GM12892 (cell line): ENCODE data around the gene MAP6.

Experiments
- DNase-seq: peaks from one replicate; pipeline ENCODE4 v3.0.0; 2011; ENCODE audit not compliant: insufficient read length
- FAIRE-seq: peaks from 2 replicates; lab custom pipeline; 2011; peaks lifted over from hg19 to GRCh38; lab: Jason Lieb, UNC
- POLR2A ChIP-seq: IDR thresholded peaks from 2 replicates; pipeline ENCODE4 v1.6.1; 2011; ENCODE audit warnings: low read depth, low read length, control low read depth
- POLR2AphosphoS5 ChIP-seq: IDR thresholded peaks from 2 replicates; pipeline ENCODE4 v1.6.1; 2011; ENCODE audit warnings: low read depth, low read length, control low read depth
- TAF1 ChIP-seq: IDR thresholded peaks from 2 replicates; pipeline ENCODE4 v1.6.1; 2011; ENCODE audit warnings: low read depth, mild to moderate bottlenecking, control low read depth, low read length, borderline replicate concordance

MAP6 gene

GRCh38 chr11:75663808-75664207 lies 5.0 kb downstream of the MAP6 start:
- DNase-seq = no peak
- TF ChIP-seq POLR2A (no peak), POLR2AphosphoS5 (no peak), TAF1 (no peak)
- FAIRE-seq = no peak

GRCh38 chr11:75659836-75660235 lies 9.0 kb downstream of the MAP6 start:
- FAIRE-seq (no peak), DNase-seq (no peak)
- TF ChIP-seq TAF1 (no peak), POLR2AphosphoS5 (no peak), POLR2A (no peak)

GRCh38 chr11:75656044-75656727 lies 12.7 kb downstream of the MAP6 start:
- DNase-seq = no peak
- FAIRE-seq = no peak
- TF ChIP-seq POLR2A (no peak), POLR2AphosphoS5 (no peak), TAF1 (no peak)

GRCh38 chr11:75655605-75656004 lies 13.2 kb downstream of the MAP6 start:
- no peak for TF ChIP-seq POLR2AphosphoS5
- TF ChIP-seq TAF1 = no peak
- no peak for TF ChIP-seq POLR2A
- no peak for FAIRE-seq
- no peak for DNase-seq

- TF ChIP-seq POLR2A (no peak), POLR2AphosphoS5 (no peak), TAF1 (no peak)
- FAIRE-seq (peak; percentile 84), DNase-seq (no peak)
Measured at GRCh38 chr11:75654314-75654713, 14.5 kb downstream of the MAP6 start.

- DNase-seq (no peak), FAIRE-seq (no peak)
- TF ChIP-seq POLR2AphosphoS5 (no peak), POLR2A (no peak), TAF1 (no peak)
Measured at GRCh38 chr11:75653532-75653931, 15.3 kb downstream of the MAP6 start.

GRCh38 chr11:75652936-75653335 lies 15.9 kb downstream of the MAP6 start:
- DNase-seq = no peak
- no peak for TF ChIP-seq TAF1
- TF ChIP-seq POLR2A = no peak
- TF ChIP-seq POLR2AphosphoS5 = no peak
- FAIRE-seq = no peak

GRCh38 chr11:75651218-75651617 lies 17.6 kb downstream of the MAP6 start:
- no peak for DNase-seq
- no peak for FAIRE-seq
- no peak for TF ChIP-seq POLR2A
- no peak for TF ChIP-seq TAF1
- no peak for TF ChIP-seq POLR2AphosphoS5

- TF ChIP-seq POLR2A (no peak), TAF1 (no peak), POLR2AphosphoS5 (no peak)
- FAIRE-seq (no peak), DNase-seq (no peak)
Measured at GRCh38 chr11:75650167-75650723, 18.6 kb downstream of the MAP6 start.

GRCh38 chr11:75644946-75645345 lies 23.9 kb downstream of the MAP6 start:
- no peak for FAIRE-seq
- DNase-seq = no peak
- no peak for TF ChIP-seq TAF1
- no peak for TF ChIP-seq POLR2AphosphoS5
- no peak for TF ChIP-seq POLR2A

- TF ChIP-seq POLR2AphosphoS5 (no peak), TAF1 (no peak)
- DNase-seq (no peak), FAIRE-seq (no peak)
Measured at GRCh38 chr11:75644370-75644769, 24.5 kb downstream of the MAP6 start.
